IPS-20b (cell line): ENCODE measurements around the gene PES1.
A peak's percentile ranks its signal among the peaks of the same experiment; 100 is the strongest.
"Not testable (repeated sequence)": the region's sequence is repeated elsewhere in the genome, so short reads cannot be mapped to it uniquely, and the experiment has no call there.

Experiments
- H3K27ac ChIP-seq: one replicate; pipeline ENCODE4 v1.5.1; 2013; ENCODE audit warnings: low read length
- H3K27me3 ChIP-seq: 2 replicates; pipeline ENCODE4 v1.6.1; 2013; ENCODE audit warnings: mild to moderate bottlenecking, low read length, inconsistent platforms; ENCODE audit not compliant: insufficient read depth
- H3K36me3 ChIP-seq: 2 replicates; pipeline ENCODE4 v1.6.1; 2013; ENCODE audit warnings: low read depth, mild to moderate bottlenecking, inconsistent platforms, low read length, moderate library complexity; ENCODE audit not compliant: insufficient read depth
- H3K4me1 ChIP-seq: 2 replicates; pipeline ENCODE4 v1.6.1; 2013; ENCODE audit warnings: mild to moderate bottlenecking, control low read depth, inconsistent platforms, low read length, moderate library complexity; ENCODE audit not compliant: insufficient read depth
- H3K4me3 ChIP-seq: 2 replicates; pipeline ENCODE4 v1.5.1; 2013; ENCODE audit warnings: mild to moderate bottlenecking, low read length, inconsistent platforms
- H3K9ac ChIP-seq: 2 replicates; pipeline ENCODE4 v1.6.1; 2013; ENCODE audit warnings: low read depth, mild to moderate bottlenecking, inconsistent platforms, low read length, moderate library complexity
- H3K9me3 ChIP-seq: 2 replicates; pipeline ENCODE4 v1.6.1; 2013; ENCODE audit warnings: mild to moderate bottlenecking, low read depth, low read length, inconsistent platforms; ENCODE audit not compliant: insufficient read depth

Gene PES1

DNA sequence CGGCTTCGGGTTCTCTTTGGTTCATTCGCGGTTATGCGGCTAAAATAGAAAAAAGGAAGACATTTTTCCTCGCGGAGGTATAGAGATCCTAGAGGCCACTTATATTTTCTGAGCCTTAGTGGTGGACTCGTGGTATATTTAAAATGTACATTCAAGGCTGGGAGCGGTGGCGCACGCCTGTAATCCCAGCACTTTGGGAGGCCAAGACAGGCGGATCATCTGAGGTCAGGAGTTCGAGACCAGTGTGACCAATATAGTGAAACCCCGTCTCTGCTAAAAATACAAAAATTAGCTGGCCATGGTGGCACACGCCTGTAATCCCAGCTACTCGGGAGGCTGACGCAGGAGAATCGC, 627 bp upstream of the PES1 start:
- H3K9ac ChIP-seq, H3K4me1 ChIP-seq, H3K27ac ChIP-seq, H3K9me3 ChIP-seq, H3K4me3 ChIP-seq: not testable (repeated sequence)
- Histone ChIP-seq H3K36me3 (peaks cover 25% of the 10 kb centered on the region), H3K27me3 (peaks cover 15% of the 10 kb centered on the region)

DNA sequence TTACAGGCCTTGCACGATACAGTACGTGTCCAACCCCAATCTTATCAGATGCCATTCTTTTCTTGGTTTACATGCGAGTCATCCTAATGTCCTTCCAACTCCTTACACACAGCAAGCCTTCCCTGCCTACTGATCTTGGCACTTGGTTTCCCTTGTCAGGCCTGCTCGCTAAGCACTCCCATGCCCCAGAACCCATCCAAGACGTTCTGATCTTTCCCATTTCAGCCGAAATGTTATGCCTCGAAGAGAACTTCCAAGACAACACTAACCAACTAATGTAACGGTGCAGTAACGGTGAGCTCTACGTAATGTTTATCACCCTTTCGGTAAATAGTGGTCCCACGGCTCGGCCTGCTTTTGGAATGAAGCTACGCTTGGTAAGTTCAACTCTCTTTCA, 521 bp downstream of the PES1 start:
- H3K4me3 ChIP-seq: peak overlapping the region; percentile 97
- peak overlapping the region; percentile 97 for H3K9ac ChIP-seq
- H3K27me3 ChIP-seq: peaks cover 15% of the 10 kb centered on the region
- peaks cover 37% of the 10 kb centered on the region for H3K36me3 ChIP-seq
- peaks cover 5% of the 10 kb centered on the region; the same call in 1 of the 2 replicates for H3K4me1 ChIP-seq
- H3K9me3 ChIP-seq: no peaks in the 10 kb centered on the region
- H3K27ac ChIP-seq: peak overlapping the region; percentile 99

- Histone ChIP-seq H3K4me3 (no peak overlapping the region), H3K27me3 (no peaks in the 10 kb centered on the region), H3K9ac (no peak overlapping the region), H3K4me1 (peaks cover 5% of the 10 kb centered on the region; the same call in 1 of the 2 replicates), H3K27ac (no peak overlapping the region), H3K9me3 (no peaks in the 10 kb centered on the region), H3K36me3 (peaks cover 83% of the 10 kb centered on the region)
Measured at GRCh38 chr22:30586414-30586813, 5.3 kb downstream of the PES1 start.

DNA sequence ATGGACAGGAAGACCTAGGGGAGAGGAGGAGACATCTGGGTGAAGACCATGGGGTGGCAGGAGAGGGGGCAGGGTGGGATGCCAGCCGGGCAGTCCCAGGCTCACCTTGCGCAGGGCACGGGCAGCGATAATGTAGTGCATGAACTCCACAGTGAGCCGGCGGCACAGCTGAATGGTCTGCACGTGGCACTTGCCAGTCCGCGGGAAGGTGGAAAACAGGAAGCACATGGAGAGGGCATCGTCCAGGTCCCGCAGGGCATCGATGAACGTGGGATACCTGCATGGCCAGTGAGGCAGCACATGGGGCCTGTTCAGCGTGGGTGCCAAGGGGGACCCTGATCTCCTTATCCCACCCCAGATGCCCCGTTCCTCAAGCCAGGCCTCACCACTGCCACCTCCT, 7.3 kb downstream of the PES1 start:
- Histone ChIP-seq H3K4me3 (no peak overlapping the region), H3K36me3 (peaks cover 98% of the 10 kb centered on the region), H3K27me3 (no peaks in the 10 kb centered on the region), H3K27ac (no peak overlapping the region), H3K9me3 (no peaks in the 10 kb centered on the region), H3K4me1 (no peaks in the 10 kb centered on the region), H3K9ac (no peak overlapping the region)

- peaks cover 98% of the 10 kb centered on the region for H3K36me3 ChIP-seq
- no peaks in the 10 kb centered on the region for H3K4me1 ChIP-seq
- no peaks in the 10 kb centered on the region for H3K9me3 ChIP-seq
- H3K4me3 ChIP-seq: no peak overlapping the region
- H3K27me3 ChIP-seq: no peaks in the 10 kb centered on the region
- H3K9ac ChIP-seq: no peak overlapping the region
- H3K27ac ChIP-seq: no peak overlapping the region
Measured at GRCh38 chr22:30582788-30583545, 8.7 kb downstream of the PES1 start.

- no peak overlapping the region for H3K4me3 ChIP-seq
- H3K9ac ChIP-seq: no peak overlapping the region
- peaks cover 98% of the 10 kb centered on the region for H3K36me3 ChIP-seq
- H3K27me3 ChIP-seq: no peaks in the 10 kb centered on the region
- H3K27ac ChIP-seq: no peak overlapping the region
- no peaks in the 10 kb centered on the region for H3K9me3 ChIP-seq
- no peaks in the 10 kb centered on the region for H3K4me1 ChIP-seq
Measured at GRCh38 chr22:30582051-30582450, 9.7 kb downstream of the PES1 start.

- H3K9me3 ChIP-seq: no peaks in the 10 kb centered on the region
- H3K27me3 ChIP-seq: no peaks in the 10 kb centered on the region
- H3K4me1 ChIP-seq: no peaks in the 10 kb centered on the region
- H3K27ac ChIP-seq: no peak overlapping the region
- H3K9ac ChIP-seq: no peak overlapping the region
- peaks cover 98% of the 10 kb centered on the region for H3K36me3 ChIP-seq
- no peak overlapping the region for H3K4me3 ChIP-seq
Measured at GRCh38 chr22:30580896-30581295, 10.8 kb downstream of the PES1 start.

DNA sequence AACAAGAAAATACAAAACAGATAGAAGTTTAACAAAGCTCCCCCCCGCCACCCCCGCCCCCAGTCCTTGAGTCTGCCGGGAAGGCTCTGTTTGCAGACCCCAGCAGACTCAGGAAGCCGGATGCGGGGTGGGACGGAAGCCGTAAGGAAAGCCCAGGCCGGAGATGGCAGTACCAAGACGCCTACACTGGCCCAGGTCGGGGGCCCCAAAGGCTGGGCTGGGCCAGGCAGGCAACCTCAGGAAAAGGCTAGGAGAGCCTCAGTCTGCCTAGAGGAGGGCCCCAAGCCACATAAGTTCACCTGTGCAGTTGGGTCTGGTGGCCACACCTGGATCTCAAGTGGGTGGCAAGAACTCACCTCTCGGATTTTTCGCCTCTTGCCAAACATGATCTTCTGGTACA, 13.2 kb downstream of the PES1 start:
- Histone ChIP-seq H3K4me3 (no peak overlapping the region), H3K36me3 (peaks cover 81% of the 10 kb centered on the region), H3K9ac (no peak overlapping the region), H3K4me1 (peaks cover 6% of the 10 kb centered on the region; the same call in 1 of the 2 replicates), H3K27me3 (no peaks in the 10 kb centered on the region), H3K27ac (no peak overlapping the region), H3K9me3 (no peaks in the 10 kb centered on the region)

- Histone ChIP-seq H3K4me1 (peaks cover 9% of the 10 kb centered on the region; the same call in 1 of the 2 replicates), H3K9ac (no peak overlapping the region), H3K36me3 (peaks cover 55% of the 10 kb centered on the region), H3K9me3 (no peaks in the 10 kb centered on the region), H3K27ac (no peak overlapping the region), H3K4me3 (no peak overlapping the region), H3K27me3 (no peaks in the 10 kb centered on the region)
Measured at GRCh38 chr22:30575859-30576258, 15.9 kb downstream of the PES1 start.

DNA sequence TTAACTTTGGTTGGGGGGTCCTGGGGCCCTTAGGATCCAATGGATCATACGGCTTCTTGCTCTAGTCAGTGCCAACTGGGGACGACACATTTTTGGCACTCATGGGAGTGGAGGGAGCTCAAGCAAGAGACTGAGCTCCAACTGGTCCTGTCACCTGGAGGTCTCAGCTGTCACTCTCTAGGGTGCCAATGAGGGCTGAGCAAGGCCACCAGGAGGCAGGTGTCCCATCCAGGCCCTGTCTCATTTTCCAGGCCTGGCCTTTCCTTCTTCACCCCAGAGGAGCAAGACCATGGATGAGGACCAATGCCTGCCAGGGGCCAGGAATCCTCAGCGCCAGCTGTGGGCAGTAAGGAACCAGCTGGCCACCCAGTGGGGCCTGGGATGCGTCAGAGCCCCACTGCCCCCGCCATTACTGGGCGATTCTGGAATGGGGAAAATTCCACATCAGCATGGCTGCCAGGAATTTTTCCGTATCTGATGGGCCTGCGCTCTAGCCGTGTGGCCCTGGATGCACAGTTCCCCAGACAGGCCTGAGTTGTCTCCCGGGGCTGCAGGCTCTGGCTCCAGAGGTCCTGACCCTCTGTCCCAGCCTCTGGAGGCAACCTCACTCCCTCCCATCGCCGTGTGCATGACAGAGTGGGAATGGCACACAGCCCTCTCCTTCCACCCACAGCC, 16.6 kb downstream of the PES1 start:
- peak overlapping the region; percentile 62 for H3K4me3 ChIP-seq
- no peaks in the 10 kb centered on the region for H3K27me3 ChIP-seq

GRCh38 chr22:30574095-30574981, 17.4 kb downstream of the PES1 start, which contains the start of gene GAL3ST1:
GAL3ST1 (minus strand) TSS chr22:30574665; CDS start chr22:30557392, 17,273 bp downstream.
- no peaks in the 10 kb centered on the region for H3K9me3 ChIP-seq
- H3K36me3 ChIP-seq: peaks cover 39% of the 10 kb centered on the region
- H3K4me1 ChIP-seq: peaks cover 9% of the 10 kb centered on the region; the same call in 1 of the 2 replicates
- peak within 1 kb of the TSS; percentile 78 for H3K4me3 ChIP-seq
- peak within 1 kb of the TSS; percentile 76 for H3K9ac ChIP-seq
- H3K27ac ChIP-seq: no peak within 1 kb of the TSS
- no peaks in the 10 kb centered on the region for H3K27me3 ChIP-seq

More for the DNA sequence above, 16.6 kb downstream of the PES1 start:
- peaks cover 47% of the 10 kb centered on the region for H3K36me3 ChIP-seq
- H3K9me3 ChIP-seq: no peaks in the 10 kb centered on the region
- no peak overlapping the region for H3K27ac ChIP-seq
- H3K4me1 ChIP-seq: peaks cover 9% of the 10 kb centered on the region; the same call in 1 of the 2 replicates
- H3K9ac ChIP-seq: peak overlapping the region; percentile 59
